HepG2 (cell line): Measurements from ENCODE around the gene HECTD1. TPM values are rescaled to one million over a fixed set of nuclear protein-coding genes. Genes with fewer than 3 reads are reported as not detected.

Source experiments
- ATAC-seq: fragments of 200-7000 bp; cut with Tn5 transposase; 3 replicates; pipeline ENCODE4 v1.9.1; 2020; ENCODE audit warnings: mild to moderate bottlenecking, moderate library complexity
- BruUV-seq: library from RNA; stranded (reverse); fragments of 400-500 nt; replicated peaks from 2 replicates; lab custom pipeline; 2021; lab: Mats Ljungman, UMichigan
- CTCF ChIA-PET: fragments of 300-600 bp; formaldehyde crosslinking; extraction: SDS; loops from one replicate; lab custom pipeline; 2021; ENCODE audit warnings: low total read pairs, inconsistent platforms, low intra/inter-chr PET ratio; lab: Yijun Ruan, JAX
- POLR2A ChIA-PET: fragments of 350-600 bp; sonication (Branson Sonifier 250); formaldehyde crosslinking; loops from one replicate; lab custom pipeline; 2020; ENCODE audit warnings: antibody characterized with exemption, inconsistent platforms; lab: Yijun Ruan, JAX
- DNase-seq: peaks from one replicate; pipeline ENCODE4 v3.0.0-alpha.2; 2015; ENCODE audit warnings: low spot score
- FAIRE-seq: peaks from 3 replicates; lab custom pipeline; 2011; peaks lifted over from hg19 to GRCh38; lab: Jason Lieb, UNC
- H2AFZ ChIP-seq: one replicate; pipeline ENCODE4 v1.6.1; 2011; ENCODE audit warnings: low read length, inconsistent platforms
- H3K27ac ChIP-seq: fragments of 300-600 bp; 3 replicates; pipeline ENCODE4 v1.8.0; 2011; ENCODE audit warnings: mixed run types, mild to moderate bottlenecking, mixed read lengths, low read length, inconsistent platforms; ENCODE audit not compliant: insufficient read depth; ENCODE audit errors: extremely low read length
- H3K27me3 ChIP-seq, 2 experiments: fragments of 200-600 bp in 1 of 2; 2 replicates in 1 of 2; 3 replicates in 1 of 2; pipeline versions ENCODE4 v1.6.0 to v1.8.0; 2011; ENCODE audit warnings: low read length in 2 of 2, mild to moderate bottlenecking in 2 of 2, moderate library complexity in 2 of 2, inconsistent platforms in 1 of 2; ENCODE audit not compliant: insufficient read depth in 2 of 2, control insufficient read depth in 1 of 2
- H3K36me3 ChIP-seq, 2 experiments: fragments of 200-600 bp in 1 of 2; replicated peaks in 1 of 2; 2 replicates in 1 of 2; 3 replicates in 1 of 2; pipeline versions ENCODE4 v1.5.1 to v1.8.0; 2011; ENCODE audit warnings: low read length in 2 of 2, inconsistent platforms in 1 of 2; ENCODE audit not compliant: insufficient read depth in 2 of 2, control insufficient read depth in 1 of 2
- H3K4me1 ChIP-seq: 2 replicates; pipeline ENCODE4 v1.5.1; 2012; ENCODE audit warnings: low read length, inconsistent platforms; ENCODE audit not compliant: insufficient read depth
- H3K4me2 ChIP-seq: 2 replicates; pipeline ENCODE4 v1.6.0; 2011; ENCODE audit warnings: low read depth, low read length, inconsistent platforms
- H3K4me3 ChIP-seq, 3 experiments: fragments of 200-600 bp in 1 of 3; sonication (generic), shearing (Covaris generic) in 1 of 3; replicated peaks in 1 of 3; 2 replicates each; pipeline ENCODE4 v1.5.1; 2011 to 2016; ENCODE audit warnings: low read length in 3 of 3, inconsistent platforms in 2 of 3, low read depth in 2 of 3, mild to moderate bottlenecking in 2 of 3, control low read depth in 1 of 3, mixed read lengths in 1 of 3; ENCODE audit not compliant: insufficient read depth in 1 of 3
- H3K79me2 ChIP-seq: one replicate; pipeline ENCODE4 v1.6.1; 2011; ENCODE audit warnings: low read length, inconsistent platforms; ENCODE audit not compliant: insufficient read depth
- H3K9ac ChIP-seq: 2 replicates; pipeline ENCODE4 v1.6.0; 2011; ENCODE audit warnings: mild to moderate bottlenecking, low read depth, low read length, inconsistent platforms; ENCODE audit not compliant: insufficient read depth
- H3K9me3 ChIP-seq: 2 replicates; pipeline ENCODE4 v1.5.1; 2012; ENCODE audit warnings: mild to moderate bottlenecking, low read length
- H4K20me1 ChIP-seq: 2 replicates; pipeline ENCODE4 v1.6.0; 2011; ENCODE audit warnings: inconsistent platforms, mild to moderate bottlenecking, low read length, moderate library complexity; ENCODE audit not compliant: insufficient read depth
- MXD1 ChIP-seq: sonication (generic); formaldehyde crosslinking; IDR thresholded peaks from 2 replicates; pipeline ENCODE4 v1.4.0; 2020; ENCODE audit warnings: mild to moderate bottlenecking, missing genetic modification reagents
- NR0B2 ChIP-seq: sonication (generic); formaldehyde crosslinking; IDR thresholded peaks from 2 replicates; pipeline ENCODE4 v1.4.0; 2020; ENCODE audit warnings: mild to moderate bottlenecking, missing genetic modification reagents
- RBM22 ChIP-seq: fragments of 200-400 bp; formaldehyde crosslinking; optimal IDR thresholded peaks from 2 replicates; pipeline ENCODE3; 2017; ENCODE audit warnings: mild to moderate bottlenecking, low read length, moderate library complexity
- TBL1XR1 ChIP-seq: fragments of 150-350 bp; IDR thresholded peaks from 2 replicates; pipeline ENCODE4 v1.6.1; 2014; ENCODE audit warnings: borderline replicate concordance, low read length; ENCODE audit not compliant: partially characterized antibody
- ZMYM2 ChIP-seq: sonication (generic); formaldehyde crosslinking; IDR thresholded peaks from 2 replicates; pipeline ENCODE4 v1.8.0; 2022; ENCODE audit warnings: mild to moderate bottlenecking, missing genetic modification reagents
- ZNF317 ChIP-seq: sonication (generic); formaldehyde crosslinking; IDR thresholded peaks from 2 replicates; pipeline ENCODE4 v1.5.0; 2020; ENCODE audit warnings: mild to moderate bottlenecking, missing genetic modification reagents
- ZNF383 ChIP-seq: sonication (generic); formaldehyde crosslinking; IDR thresholded peaks from 2 replicates; pipeline ENCODE4 v1.4.0; 2020; ENCODE audit warnings: missing genetic modification reagents, mild to moderate bottlenecking, borderline replicate concordance
- ZSCAN29 ChIP-seq: sonication (generic); formaldehyde crosslinking; conservative IDR thresholded peaks from 2 replicates; pipeline ENCODE4 v1.4.0; 2020; ENCODE audit warnings: mild to moderate bottlenecking, missing genetic modification reagents
- WGBS: methylation state at CpG from one replicate; pipeline ENCODE4 v1.1.6; 2017; ENCODE audit warnings: low lambda C conversion rate; 5-methylcytosine and 5-hydroxymethylcytosine counted together
- in situ Hi-C: cut with HindIII; loops from 2 replicates; pipeline ENCODE4 v1.10.0; 2017; ENCODE audit warnings: low pct_unique_long_range_greater_than_20kb; ENCODE audit not compliant: extremely low pct_ligation_motif_present
- intact Hi-C: fragments of 100-400 bp; cut with micrococcal nuclease; formaldehyde crosslinking; loops from one replicate; pipeline ENCODE4 v1.10.0; 2022; ENCODE audit not compliant: unreplicated experiment
- polyA plus RNA-seq, 8 experiments: library from polyadenylated mRNA; depleted of rRNA in 3 of 8; stranded (reverse) in 7 of 8; unstranded in 1 of 8; fragments of >200 nt; fragmentation: Illumina TruSeq in 4 of 8; extraction: Trizol in 4 of 8; gene quantifications; 2 replicates each; pipeline versions ENCODE4 v1.2.1 to v1.2.3, GENCODE V29; 2011 to 2016; ENCODE audit warnings: low read depth in 4 of 8, missing spikeins in 1 of 8, mixed read lengths in 1 of 8; ENCODE audit not compliant: insufficient read depth in 1 of 8
- total RNA-seq, 5 experiments: library from RNA; depleted of rRNA; stranded (reverse); fragments of >200 nt; fragmentation: Illumina TruSeq; extraction: Trizol; gene quantifications; 2 replicates each; pipeline ENCODE4 v1.2.3, GENCODE V29; 2016; ENCODE audit warnings: low read depth in 1 of 5
- TF ChIP-seq, protein P1 (sequence below): sonication (generic); formaldehyde crosslinking; IDR thresholded peaks from 2 replicates; pipeline ENCODE4 v1.4.0; 2020; ENCODE audit warnings: missing genetic modification reagents, borderline replicate concordance
- TF ChIP-seq, protein P2 (sequence below): sonication (generic); formaldehyde crosslinking; IDR thresholded peaks from 2 replicates; pipeline ENCODE4 v1.8.1; 2022; ENCODE audit warnings: mild to moderate bottlenecking, missing genetic modification reagents
- TF ChIP-seq, protein P3 (sequence below): sonication (generic); formaldehyde crosslinking; conservative IDR thresholded peaks from 2 replicates; pipeline ENCODE4 v1.4.0; 2020; ENCODE audit warnings: missing genetic modification reagents
- TF ChIP-seq, protein P4 (sequence below): sonication (generic); formaldehyde crosslinking; IDR thresholded peaks from 2 replicates; pipeline ENCODE4 v1.8.0; 2022; ENCODE audit warnings: missing genetic modification reagents, mild to moderate bottlenecking, borderline replicate concordance
- TF ChIP-seq, protein P5 (sequence below): sonication (generic); formaldehyde crosslinking; IDR thresholded peaks from 2 replicates; pipeline ENCODE4 v1.4.0; 2020; ENCODE audit warnings: missing genetic modification reagents

Gene HECTD1
- total and polyA plus RNA-seq, 2 of the 13 experiments (the other 11 are each of a cell fraction or from before 2014, with no cell fraction given) = 312 to 560 TPM

- TF ChIP-seq, protein P1, sequence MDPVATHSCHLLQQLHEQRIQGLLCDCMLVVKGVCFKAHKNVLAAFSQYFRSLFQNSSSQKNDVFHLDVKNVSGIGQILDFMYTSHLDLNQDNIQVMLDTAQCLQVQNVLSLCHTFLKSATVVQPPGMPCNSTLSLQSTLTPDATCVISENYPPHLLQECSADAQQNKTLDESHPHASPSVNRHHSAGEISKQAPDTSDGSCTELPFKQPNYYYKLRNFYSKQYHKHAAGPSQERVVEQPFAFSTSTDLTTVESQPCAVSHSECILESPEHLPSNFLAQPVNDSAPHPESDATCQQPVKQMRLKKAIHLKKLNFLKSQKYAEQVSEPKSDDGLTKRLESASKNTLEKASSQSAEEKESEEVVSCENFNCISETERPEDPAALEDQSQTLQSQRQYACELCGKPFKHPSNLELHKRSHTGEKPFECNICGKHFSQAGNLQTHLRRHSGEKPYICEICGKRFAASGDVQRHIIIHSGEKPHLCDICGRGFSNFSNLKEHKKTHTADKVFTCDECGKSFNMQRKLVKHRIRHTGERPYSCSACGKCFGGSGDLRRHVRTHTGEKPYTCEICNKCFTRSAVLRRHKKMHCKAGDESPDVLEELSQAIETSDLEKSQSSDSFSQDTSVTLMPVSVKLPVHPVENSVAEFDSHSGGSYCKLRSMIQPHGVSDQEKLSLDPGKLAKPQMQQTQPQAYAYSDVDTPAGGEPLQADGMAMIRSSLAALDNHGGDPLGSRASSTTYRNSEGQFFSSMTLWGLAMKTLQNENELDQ (CRISPR knock-in tag) = no peak
- TF ChIP-seq, protein P2, sequence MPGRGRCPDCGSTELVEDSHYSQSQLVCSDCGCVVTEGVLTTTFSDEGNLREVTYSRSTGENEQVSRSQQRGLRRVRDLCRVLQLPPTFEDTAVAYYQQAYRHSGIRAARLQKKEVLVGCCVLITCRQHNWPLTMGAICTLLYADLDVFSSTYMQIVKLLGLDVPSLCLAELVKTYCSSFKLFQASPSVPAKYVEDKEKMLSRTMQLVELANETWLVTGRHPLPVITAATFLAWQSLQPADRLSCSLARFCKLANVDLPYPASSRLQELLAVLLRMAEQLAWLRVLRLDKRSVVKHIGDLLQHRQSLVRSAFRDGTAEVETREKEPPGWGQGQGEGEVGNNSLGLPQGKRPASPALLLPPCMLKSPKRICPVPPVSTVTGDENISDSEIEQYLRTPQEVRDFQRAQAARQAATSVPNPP = 0 out of 2 replicates have a peak, but pooled peaks have one; percentile 65
- TF ChIP-seq RBM22 (peak; percentile 91), ZNF317 (CRISPR knock-in tag) (no peak), ZMYM2 (CRISPR knock-in tag) (0 out of 2 replicates have a peak, but pooled peaks have one; percentile 20)
- TF ChIP-seq, protein P3, sequence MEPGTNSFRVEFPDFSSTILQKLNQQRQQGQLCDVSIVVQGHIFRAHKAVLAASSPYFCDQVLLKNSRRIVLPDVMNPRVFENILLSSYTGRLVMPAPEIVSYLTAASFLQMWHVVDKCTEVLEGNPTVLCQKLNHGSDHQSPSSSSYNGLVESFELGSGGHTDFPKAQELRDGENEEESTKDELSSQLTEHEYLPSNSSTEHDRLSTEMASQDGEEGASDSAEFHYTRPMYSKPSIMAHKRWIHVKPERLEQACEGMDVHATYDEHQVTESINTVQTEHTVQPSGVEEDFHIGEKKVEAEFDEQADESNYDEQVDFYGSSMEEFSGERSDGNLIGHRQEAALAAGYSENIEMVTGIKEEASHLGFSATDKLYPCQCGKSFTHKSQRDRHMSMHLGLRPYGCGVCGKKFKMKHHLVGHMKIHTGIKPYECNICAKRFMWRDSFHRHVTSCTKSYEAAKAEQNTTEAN (CRISPR knock-in tag) = 0 out of 2 replicates have a peak, but pooled peaks have one; percentile 21
Observed at GRCh38 chr14:31166271-31166561, 41.4 kb downstream of the HECTD1 start (continued).

DNA sequence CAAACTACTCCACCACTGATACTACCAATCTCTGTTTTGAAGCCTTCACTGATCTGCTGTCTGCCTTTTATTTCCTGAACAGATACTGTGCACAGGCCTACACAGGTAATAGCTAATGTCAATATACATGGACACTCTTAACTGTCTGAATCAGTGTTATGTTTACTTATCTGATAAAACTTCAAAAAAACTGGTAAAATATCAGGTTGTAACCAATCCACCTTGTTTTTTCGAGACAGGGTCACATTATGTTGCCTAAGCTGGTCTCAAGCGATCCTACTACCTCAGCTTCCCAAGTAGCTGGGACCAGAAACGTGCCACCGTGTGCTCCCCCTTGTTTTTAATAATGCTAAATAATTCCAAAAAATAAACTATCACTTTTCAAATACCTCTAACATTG, 43.5 kb downstream of the HECTD1 start:
- peaks cover 37% of the 10 kb centered on the region for H3K4me1 ChIP-seq
- WGBS = 80% methylated on average over 4 of the region's 4 CpGs
- no peaks in the 10 kb centered on the region for H3K9me3 ChIP-seq
- H3K9ac ChIP-seq = no peak overlapping the region
- H3K4me2 ChIP-seq = no peak overlapping the region
- H4K20me1 ChIP-seq = no peaks in the 10 kb centered on the region
- H3K4me3 ChIP-seq = no peak overlapping the region
- no peaks in the 10 kb centered on the region for H3K79me2 ChIP-seq
- intact Hi-C loops (loop anchor here (2.0 kb wide), 1 partner anchor 193 kb away; no protein-coding TSS in a partner anchor), in situ Hi-C loops (no loop called here)
- ATAC-seq (peak; percentile 62), FAIRE-seq (no peak), DNase-seq (peak; percentile 62)
- ChIA-PET CTCF (no interaction called here), POLR2A (interaction anchor here (1.0 to 1.7 kb wide), 2 partner anchors 42 to 44 kb away, joined by 6 to 7 read pairs; partner anchors contain the start of gene HECTD1)
- BruUV-seq = no TSS peak
- no peaks in the 10 kb centered on the region for H3K27me3 ChIP-seq
- H3K36me3 ChIP-seq = peaks cover 44 to 91% of the 10 kb centered on the region in 2 experiments
- H2AFZ ChIP-seq = no peak overlapping the region
- H3K27ac ChIP-seq = no peak overlapping the region
- TF ChIP-seq NR0B2 = no peak
- TF ChIP-seq TBL1XR1 = no peak
- TF ChIP-seq, protein P4, sequence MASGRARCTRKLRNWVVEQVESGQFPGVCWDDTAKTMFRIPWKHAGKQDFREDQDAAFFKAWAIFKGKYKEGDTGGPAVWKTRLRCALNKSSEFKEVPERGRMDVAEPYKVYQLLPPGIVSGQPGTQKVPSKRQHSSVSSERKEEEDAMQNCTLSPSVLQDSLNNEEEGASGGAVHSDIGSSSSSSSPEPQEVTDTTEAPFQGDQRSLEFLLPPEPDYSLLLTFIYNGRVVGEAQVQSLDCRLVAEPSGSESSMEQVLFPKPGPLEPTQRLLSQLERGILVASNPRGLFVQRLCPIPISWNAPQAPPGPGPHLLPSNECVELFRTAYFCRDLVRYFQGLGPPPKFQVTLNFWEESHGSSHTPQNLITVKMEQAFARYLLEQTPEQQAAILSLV (CRISPR knock-in tag) = no peak
- TF ChIP-seq ZSCAN29 (CRISPR knock-in tag) = peak; percentile 94
- TF ChIP-seq MXD1 (CRISPR knock-in tag) = no peak
- TF ChIP-seq, protein P5, sequence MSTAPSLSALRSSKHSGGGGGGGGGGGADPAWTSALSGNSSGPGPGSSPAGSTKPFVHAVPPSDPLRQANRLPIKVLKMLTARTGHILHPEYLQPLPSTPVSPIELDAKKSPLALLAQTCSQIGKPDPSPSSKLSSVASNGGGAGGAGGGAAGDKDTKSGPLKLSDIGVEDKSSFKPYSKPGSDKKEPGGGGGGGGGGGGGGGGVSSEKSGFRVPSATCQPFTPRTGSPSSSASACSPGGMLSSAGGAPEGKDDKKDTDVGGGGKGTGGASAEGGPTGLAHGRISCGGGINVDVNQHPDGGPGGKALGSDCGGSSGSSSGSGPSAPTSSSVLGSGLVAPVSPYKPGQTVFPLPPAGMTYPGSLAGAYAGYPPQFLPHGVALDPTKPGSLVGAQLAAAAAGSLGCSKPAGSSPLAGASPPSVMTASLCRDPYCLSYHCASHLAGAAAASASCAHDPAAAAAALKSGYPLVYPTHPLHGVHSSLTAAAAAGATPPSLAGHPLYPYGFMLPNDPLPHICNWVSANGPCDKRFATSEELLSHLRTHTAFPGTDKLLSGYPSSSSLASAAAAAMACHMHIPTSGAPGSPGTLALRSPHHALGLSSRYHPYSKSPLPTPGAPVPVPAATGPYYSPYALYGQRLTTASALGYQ (CRISPR knock-in tag) = peak; percentile 52; the same call in 1 of the 2 replicates
- TF ChIP-seq ZNF383 (CRISPR knock-in tag) = no peak
